CD1c-positive myeloid dendritic cell (primary cell): Measurements from ENCODE around the gene KYAT1.

Source experiments
- DNase-seq: peaks from one replicate; pipeline ENCODE4 v3.0.0-alpha.2; 2016; ENCODE audit errors: extremely low spot score

KYAT1 gene

DNA sequence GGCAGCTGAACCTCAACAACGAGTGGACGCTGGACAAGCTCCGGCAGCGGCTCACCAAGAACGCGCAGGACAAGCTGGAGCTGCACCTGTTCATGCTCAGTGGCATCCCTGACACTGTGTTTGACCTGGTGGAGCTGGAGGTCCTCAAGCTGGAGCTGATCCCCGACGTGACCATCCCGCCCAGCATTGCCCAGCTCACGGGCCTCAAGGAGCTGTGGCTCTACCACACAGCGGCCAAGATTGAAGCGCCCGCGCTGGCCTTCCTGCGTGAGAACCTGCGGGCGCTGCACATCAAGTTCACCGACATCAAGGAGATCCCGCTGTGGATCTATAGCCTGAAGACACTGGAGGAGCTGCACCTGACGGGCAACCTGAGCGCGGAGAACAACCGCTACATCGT is 26.6 kb upstream of the KYAT1 start:
- DNase-seq = no peak

DNA sequence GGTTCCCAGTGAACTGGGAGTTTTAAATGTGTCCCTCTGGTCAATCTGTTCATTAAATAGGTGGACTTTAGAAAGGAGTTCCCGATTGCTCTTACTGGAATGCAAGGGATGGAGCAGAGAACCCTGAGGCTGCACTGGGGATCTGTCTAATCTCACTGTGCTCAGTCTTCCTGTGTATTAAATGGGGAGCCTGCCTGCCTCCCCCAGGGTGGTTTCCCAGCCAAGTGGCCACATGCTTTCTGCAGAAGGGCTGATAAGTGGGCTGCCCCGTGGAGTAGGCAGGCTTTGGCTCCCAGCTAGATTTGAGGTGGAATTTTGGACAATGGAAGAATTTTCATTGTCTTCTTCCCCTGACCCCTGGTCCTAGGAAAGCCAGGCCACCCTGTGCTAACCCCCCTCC is 25.0 kb upstream of the KYAT1 start:
- DNase-seq = no peak

DNA sequence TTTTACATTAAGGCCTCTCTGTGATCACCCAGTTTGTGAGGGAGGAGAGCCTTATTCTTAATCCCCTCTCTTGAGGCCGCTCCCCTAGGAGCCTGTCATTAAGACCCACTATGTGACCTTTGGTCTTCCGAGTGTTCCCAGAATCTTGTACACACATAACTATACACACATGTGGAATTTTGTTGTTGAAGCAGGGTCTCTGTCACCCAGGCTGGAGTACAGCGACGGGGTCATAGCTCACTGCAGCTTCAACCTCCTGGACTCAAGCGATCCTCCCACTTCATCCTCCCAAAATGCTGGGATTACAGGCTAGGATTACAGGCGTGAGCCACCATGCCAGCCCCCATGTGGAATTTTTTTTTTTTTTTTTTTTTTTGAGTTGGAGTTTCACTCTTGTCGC is 24.2 kb upstream of the KYAT1 start:
- DNase-seq = no peak

DNA sequence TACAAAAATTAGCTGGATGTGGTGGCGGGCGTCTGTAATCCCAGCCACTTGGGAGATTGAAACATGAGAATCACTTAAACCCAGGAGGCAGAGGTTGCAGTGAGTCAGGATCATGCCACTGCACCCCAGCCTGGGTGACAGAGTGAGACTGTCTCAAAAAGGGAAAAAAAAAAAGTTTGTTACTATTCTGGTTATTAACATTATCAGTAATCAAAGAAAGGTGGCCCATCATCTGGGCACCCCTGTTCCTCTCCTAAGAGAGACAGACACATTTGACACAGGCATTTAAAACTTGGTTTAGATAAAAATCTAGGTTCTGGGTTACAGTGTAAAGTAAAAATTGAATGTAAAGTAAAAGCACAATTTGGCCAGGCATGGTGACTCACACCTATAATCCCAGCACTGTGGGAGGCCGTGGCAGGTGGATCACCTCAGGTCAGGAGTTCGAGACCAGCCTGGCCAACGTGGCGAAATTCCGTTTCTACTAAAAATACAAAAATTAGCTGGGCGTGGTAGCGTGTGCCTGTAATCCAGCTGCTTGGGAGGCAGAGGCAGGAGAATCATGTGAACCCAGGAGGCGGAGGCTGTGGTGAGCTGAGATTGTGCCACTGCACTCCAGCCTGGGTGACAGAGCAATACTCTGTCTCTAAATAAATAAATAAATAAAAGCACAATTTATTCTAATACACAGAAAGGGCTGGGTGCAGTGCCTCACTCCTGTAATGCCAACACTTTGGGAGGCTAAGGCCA is 22.3 kb upstream of the KYAT1 start:
- no peak for DNase-seq

DNA sequence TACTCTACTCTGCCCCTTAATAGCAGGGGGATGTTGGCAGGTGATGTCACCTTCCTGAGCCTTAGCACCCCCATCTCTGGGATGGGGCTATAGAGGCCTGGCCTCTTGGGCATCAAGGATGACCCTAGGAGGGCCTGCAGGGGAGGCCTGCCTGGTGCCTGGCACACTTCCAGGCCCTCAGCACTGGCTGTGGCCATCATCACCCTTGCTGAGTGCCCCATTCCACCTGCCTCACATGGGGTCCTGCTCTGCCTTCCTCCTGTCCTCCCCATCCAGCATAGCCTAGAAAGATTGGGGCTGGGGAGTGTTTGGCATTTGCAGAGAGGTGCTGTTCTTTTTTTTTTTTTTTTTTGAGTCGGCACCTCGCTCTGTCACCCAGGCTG is 21.3 kb upstream of the KYAT1 start:
- DNase-seq = no peak

DNA sequence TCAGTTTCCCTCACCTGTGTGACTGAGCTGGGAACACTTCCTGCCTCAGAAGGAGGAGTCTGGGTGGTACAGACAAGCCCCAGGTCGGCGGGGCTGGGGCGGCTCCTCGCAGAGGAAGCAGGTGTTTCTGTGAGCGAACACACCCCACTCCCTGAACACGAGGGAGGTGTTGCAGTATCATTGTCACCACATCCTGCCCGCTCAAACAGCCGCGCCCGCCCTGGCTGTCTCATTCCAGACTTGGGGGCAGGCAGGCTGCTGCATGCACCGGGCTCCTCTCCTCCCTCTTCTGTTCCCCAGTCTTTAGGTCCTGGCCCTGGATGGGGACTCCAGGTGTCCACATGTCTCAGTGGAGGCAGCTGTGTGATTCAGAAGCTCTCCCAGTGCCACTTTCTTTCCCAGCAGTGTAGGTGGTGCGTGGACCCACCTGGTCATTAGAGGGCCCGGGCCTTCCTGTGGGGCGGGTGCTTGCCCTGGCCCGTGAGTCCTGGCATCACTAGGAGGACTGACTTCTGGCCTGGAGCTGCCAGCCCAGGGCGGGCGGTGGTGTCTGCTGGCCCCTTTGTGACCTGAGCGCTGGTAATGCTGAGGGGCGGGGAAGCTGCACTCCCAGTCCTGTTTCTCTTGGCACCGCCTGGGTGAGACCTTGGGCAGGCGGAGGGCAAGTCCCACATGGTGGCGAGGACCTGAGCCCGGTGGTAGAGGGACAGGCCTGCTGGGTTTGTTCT is 20.8 kb upstream of the KYAT1 start:
- peak; percentile 52 for DNase-seq

DNA sequence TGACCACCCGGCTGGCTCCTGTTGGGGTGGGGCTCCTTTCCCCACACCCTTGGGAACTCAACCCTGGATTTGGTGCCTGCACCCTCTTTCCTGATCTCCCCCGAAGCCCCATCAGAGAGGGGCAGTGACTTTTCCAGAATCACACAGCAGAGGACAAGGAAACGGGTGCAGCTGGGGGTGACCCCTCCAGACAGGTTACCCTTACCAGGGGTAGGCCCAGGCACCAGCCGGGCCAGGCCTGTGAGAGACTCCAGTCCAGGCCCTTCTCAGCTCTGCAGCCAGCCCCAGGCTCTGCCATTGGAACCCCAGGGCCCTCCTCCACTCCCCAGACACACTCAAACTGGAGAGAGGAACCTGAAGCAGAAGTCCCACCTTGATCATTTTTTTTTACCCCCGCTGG is 20.1 kb upstream of the KYAT1 start:
- no peak for DNase-seq

DNA sequence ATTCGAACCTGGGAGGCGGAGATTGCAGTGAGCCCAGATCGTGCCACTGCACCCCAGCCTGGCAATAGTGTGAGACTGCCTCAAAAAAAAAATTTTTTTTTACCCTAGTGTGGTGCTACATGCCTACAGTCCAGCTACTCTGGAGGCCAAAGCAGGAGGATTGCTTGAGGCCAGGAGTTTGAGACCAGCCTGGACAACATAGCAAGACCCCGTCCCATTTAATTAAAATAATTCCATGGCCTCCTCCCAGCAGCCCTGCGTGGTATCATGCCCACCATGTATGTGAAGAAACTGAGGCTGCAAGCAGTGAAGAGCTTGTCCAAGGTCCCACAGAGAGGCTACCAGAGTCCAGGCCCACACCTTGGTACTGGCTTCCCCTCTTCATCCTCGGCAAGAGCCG is 19.6 kb upstream of the KYAT1 start:
- DNase-seq = no peak

DNA sequence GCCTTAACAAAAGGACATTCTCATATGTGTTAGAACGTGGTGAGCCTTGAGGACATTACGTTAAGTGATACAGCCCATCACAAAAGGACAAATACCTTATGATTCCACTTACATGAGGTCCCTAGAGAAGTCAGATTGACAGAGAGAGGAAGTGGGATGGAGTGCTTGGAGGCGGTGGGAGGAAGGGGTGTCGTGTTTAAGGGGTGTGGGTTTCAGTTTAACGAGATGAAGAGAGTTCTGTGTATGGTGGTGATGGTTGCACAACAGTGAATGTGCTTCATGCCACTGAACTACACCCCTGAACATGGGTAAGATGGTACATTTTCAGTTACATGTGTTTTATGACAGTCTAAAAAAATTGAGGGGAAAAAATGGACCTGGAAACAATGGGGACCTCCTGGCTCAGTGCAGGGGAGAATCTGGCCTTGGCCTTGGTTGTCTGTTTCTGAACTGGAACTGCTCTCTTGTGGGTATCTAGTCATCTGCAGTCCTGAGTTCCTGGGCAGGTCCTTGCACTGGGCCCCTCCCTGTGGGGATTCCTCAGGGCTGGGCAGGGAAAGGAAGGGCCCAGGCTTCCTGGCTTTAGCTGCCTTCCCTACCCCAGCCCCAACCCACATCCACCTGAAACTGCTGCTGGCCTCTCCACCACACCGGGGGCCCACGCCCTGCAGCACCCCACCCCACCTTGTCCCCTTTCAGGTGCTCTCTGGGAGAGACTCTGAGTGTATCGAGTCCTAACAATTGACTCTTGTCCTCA is 18.0 kb upstream of the KYAT1 start:
- peak; percentile 66 for DNase-seq

DNA sequence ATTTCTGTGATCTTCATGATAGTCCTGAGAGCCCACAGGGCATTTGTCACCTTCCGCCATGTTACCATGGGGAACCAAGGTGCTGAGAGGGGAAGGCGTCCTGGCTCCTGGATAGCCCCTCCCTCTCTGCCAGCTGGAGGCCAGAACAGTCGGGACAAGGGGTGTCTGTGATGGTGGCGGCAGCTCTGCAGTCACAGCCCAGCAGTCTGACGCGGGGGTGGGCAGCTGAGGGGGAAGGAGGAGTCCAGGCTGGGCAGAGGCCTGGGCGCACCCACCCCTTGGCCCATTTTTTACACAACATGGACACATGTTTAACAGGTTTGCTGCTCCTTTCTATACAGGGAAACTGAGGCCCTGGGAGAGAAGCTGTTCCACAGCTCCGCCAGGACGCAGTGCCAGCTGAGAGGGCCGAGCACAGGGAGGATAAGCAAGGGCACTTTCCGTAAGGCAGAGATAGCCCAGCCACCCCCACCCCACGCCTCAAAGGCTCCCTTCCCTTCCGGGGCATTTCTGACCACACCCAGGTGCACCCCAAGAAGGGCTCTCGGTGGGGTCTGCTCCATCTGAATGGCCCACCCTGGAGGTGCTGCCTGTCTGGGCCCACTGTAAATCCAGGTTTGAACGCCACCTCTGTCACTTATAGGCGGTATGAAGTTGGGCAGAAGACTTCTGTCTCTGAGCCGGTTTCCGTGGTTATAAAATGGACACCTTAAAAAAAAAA is 17.3 kb upstream of the KYAT1 start:
- no peak for DNase-seq

DNA sequence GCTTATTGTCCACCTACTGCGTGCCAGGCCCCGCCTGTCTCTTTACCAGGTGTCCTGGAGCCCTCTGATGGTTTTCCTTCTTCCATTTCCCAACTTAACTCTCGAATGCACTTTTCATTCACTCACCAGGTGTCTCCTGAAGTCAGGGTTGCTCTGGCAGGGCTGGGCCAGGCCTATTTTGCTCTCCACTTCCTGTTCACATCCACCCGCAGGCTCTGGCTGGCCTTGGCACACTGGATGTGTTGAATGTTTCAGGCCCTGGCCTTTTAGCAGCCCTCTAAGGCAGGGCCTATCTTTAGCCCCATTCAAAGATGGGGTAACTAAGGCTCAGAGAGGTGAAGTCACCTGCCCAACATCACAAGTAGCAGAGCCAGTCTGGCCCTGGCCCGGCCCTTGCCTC is 16.6 kb upstream of the KYAT1 start:
- no peak for DNase-seq

DNA sequence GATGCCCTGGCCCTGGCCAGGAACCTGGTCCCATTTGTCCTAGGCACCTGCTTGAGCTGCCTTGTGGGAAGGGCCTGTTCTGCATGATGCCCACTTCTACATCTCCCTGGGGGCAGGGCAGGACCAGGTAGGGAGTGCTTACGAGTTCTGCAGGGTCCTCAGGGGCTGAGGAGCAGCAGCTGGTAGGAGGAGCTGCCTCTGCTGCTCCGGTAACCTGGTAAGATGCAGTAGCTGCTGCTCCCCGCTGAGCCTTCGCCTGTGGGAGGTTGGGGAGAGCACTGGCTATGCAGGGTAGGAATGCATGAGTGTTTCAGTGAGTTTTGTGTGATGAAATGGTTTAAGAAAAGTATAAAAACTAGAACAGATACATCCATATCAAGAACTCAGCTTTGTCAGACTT is 13.8 kb upstream of the KYAT1 start:
- no peak for DNase-seq

DNA sequence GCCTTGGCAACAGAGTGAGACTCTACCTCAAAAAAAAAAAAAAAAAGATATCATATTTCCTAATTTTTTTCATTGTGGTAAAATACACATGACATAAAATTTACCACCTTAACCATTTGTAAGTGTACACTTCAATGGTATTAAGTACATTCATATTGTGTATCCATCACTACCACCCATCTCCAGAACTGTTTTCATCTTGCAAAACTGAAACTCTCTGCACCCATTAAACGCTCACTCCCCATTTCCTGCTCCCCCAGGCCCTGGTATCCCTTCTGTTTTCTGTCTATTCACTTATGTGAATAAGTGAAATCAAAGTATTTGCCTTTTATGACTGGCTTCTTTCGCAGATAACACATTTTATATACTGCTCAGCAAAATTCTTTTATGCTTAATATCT is 13.0 kb upstream of the KYAT1 start:
- DNase-seq = no peak

DNA sequence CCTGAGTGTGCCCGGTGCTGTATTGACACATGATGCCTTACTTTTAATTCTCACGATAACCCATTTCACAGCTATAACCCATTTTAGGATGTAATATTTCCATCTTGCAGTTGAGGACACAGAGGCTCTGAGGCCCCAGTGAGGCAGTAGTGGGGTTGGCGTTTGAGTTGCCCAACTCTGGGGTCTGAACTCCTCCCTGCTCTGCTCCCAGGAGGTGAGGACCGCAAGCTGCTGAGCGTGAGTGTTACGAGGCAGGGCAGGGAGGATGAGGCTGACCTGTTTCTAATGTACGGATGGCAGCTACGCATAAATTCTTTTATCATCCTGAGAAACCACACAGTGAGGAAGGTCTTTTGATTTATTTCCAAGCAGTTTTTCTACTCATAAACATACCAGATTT is 11.6 kb upstream of the KYAT1 start:
- no peak for DNase-seq

DNA sequence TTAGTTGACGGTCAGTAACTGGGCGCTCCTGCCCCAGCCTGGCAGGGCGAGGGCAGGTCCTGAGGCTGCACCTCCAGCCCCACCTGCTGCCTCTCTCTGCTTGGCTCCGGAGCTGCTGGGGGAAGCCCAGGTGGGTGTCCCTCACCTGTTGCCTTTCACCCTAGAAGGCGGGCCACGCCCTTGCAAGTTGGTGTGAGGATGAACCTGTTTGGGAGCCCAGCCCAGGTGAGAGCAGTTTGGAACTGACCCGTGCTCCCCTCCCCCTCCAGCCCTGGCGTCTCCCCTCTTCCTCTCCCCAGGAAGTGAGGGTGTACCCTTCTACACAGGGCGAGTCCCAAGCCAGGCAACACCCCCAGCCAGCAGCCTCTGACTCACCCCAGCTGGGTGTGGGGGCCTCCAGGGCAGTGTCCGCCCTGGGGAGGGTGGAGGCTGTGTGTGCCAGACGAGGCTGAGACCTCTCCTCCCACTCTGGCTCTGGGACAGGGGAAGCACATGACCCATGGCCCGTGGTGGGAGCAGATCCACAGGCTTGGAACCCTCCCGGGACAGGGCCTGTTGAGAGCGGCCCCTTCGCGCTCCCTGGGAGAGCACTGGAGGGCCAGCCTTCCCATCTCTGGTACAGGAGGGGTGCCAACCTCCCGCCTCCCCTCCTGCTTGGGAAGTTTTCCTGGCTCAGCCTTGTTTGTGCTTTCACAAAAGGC is 10.6 kb upstream of the KYAT1 start:
- peak; percentile 36 for DNase-seq

DNA sequence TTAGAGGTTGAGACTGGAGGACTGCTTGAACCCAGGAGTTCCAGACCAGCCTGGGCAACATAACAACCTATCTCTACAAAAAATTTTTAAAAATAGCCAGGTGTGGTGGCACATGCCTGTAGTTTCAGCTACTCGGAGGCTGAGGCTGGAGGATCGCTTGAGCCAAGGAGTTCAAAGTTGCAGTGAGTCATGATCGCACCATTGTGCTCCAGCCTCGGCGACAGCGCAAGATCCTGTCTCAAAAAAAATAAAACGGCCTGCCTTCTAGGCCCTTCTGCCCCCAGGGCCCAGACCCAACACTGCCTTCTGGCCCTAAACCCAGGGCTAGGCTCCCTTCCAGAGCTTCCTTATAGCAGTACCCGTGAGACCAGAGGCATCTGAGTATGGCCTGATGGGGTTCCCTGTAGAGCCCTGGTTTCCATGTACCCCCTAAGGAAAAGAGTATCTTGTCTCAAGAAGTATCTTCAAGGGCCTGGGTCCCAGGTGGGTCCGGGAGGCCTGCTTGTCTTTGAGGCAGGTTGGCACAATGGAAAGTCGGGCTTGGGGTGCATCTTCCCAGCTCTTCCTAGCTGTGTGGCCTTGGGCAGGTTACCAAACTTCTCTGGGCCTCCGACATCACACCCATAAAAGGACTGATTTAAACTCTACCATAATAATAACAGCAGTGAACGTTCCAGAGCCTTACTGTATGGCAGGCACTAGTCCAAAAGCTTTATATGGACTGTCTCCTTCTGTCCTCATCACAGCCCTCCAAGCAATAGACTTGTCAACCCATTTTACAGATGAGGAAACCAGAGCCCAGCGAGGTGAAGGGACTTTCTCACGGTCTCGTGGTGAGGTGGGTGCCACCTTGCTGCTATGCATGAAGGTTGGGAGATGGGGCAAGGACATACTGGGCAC is 9.8 kb upstream of the KYAT1 start:
- no peak for DNase-seq

DNA sequence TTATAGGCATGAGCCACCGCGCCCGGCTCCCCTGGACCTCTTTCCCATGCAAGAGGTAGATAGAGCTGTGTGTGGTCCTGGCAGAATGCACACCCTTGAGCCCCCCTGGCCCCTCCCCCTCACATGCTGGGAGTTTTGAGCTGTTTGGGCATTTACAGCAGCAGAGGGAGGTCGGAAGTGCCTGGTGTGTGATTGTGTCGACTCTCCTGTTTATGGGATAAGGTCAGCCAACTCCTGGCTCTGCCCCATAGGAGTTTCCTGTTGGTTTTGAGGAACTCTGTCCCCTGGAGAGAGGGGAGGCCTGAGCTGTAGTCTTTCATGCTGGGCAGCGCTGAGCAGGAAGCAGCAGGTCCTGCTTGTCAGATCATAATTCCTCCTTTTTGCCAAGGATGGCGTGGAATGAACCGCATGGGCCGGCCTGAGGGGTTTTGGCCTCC is 6.2 kb upstream of the KYAT1 start:
- no peak for DNase-seq

DNA sequence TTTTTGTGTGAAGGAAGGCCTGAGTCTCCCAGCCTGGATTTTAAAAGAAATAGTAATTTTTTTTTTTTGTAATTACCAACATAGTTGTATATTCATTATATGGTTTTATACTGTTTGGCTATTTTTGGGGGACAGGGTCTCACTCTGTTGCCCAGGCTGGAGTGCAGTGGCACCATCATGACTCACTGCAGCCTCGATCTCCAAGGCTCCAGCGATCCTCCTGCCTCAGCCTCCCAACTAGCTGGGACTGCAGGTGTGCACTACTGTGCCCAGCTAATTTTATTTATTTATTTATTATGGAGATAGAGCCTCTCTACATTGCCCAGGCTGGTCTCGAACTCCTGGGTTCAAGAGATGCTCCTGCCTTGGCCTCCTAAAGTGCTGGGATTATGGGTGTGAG is 5.3 kb upstream of the KYAT1 start:
- no peak for DNase-seq

DNA sequence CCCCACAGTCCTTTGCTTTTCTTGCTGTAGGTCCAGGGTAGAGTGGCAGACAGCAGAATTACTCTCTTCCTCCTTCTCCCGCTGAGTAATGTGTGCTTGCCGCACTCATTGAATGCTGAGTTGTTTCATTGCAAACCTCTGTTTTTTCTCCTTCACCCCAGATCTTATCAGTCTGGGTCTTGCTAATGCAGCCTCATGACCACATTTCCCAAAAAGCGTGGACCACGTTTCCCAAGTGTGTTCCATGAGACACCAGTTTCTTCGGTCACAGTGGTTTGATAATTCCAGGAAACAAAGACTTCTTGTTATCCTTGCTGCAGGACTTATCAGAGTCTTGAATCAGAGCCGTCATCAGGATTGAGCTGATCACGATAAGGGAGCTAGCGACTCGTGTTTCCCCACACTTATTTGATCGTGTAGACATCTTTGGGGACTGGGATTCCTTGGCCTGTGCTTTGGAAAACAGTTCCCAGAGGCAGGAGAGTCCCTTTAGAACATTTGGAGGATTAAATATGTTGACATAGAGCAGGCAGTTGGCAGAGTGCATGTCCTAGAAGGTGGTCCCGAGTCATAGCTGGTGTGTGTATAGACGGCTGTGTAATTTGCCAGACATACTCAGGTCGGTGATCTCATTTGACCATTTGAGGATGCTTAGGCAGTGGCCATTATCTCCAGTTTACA is 4.6 kb upstream of the KYAT1 start:
- DNase-seq = no peak

DNA sequence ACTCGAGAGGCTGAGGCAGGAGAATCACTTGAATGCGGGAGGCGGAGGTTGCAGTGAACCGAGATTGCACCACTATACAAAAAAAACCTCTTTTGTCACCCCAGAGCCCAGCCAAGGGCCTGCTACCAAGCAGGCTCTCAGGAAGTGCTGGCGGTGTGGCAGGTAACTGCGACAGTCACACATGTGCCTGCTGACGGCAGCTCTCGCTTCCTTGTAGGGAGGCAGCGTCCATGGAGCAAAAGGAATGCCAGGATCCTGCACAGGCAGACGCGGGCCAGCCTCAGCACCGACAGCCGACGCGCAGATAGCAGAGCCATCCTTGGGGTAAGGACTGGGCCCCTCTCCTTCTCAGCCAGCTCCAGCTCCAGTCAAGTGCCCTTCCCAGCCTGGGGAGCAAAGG is 4.0 kb upstream of the KYAT1 start:
- no peak for DNase-seq
